Measurements from ENCODE around the gene HSP90AA1.
"Not testable (repeated sequence)": the region's sequence is repeated elsewhere in the genome, so short reads cannot be mapped to it uniquely, and the experiment has no call there.

Gene HSP90AA1

GRCh38 chr14:102086972-102087761 is at the start of gene HSP90AA1:
TSS of gene HSP90AA1 (minus strand) at chr14:102087044. CDS start at chr14:102086378, 666 bp downstream.
- DNase-seq (ENCODE audit: low read depth): peak; percentile 97

GRCh38 chr14:102135456-102135855 is 48.6 kb upstream of the HSP90AA1 start:
- DNase-seq (ENCODE audit: low read depth): not testable (repeated sequence)

- not testable (repeated sequence) for DNase-seq (ENCODE audit: low read depth)
Measured at GRCh38 chr14:102134719-102135118, 47.9 kb upstream of the HSP90AA1 start.

DNA sequence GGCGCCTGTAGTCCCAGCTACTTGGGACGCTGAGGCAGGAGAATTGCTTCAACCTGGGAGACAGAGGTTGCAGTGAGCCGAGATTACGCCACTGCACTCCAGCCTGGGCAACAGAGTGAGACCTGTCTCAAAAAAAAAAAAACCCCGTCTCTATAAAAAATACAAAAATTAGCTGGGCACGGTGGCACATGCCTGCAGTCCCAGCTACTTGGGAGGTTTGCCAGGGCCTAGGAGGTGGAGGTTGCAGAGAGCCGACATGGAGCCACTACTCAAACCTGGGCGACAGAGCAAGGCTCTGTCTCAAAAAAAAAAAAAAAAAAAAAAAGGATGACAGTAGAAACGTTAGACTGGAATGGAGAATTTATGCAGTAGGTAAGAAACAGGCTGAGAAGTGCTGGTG is 47.2 kb upstream of the HSP90AA1 start:
- DNase-seq (ENCODE audit: low read depth): not testable (repeated sequence)

DNA sequence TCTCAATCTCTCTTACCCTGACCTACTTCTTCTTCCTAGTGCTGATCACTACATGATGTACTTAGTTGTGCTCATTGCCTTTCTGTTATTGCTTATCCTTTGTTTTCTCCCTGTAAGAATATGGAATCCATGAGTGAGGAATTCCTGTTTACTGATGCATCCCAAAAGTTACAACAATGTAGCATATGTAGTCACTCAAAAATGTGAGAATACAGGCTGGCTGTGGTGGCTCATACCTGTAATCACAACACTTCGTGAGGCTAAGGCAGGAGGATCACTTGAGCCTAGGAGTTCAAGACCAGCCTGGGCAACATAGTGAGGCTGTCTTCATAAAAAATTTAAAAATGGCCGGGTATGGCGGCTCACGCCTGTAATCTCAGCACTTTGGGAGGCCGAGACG is 44.9 kb upstream of the HSP90AA1 start:
- DNase-seq (ENCODE audit: low read depth): no peak

- no peak for DNase-seq (ENCODE audit: low read depth)
Measured at GRCh38 chr14:102126807-102127455, 40.1 kb upstream of the HSP90AA1 start.

DNA sequence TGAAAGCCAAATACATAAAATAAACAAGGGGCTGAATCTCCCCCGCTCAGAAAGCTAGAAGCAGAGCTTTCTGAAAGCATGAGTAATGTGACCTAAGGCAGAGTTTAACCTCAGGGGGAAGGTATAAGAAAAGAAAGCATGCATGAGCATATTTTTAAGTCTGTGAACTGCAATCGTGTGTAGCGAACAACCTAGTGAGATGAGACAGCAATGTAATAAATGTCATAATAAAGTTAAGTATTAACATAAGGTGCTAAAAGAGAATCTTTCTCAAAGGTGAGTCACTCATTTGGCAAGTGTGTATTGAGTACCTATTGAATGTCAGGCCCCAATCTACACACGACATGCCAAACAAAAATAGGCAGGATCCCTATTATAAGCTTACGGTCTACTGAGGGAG is 38.7 kb upstream of the HSP90AA1 start:
- DNase-seq (ENCODE audit: low read depth): no peak

DNA sequence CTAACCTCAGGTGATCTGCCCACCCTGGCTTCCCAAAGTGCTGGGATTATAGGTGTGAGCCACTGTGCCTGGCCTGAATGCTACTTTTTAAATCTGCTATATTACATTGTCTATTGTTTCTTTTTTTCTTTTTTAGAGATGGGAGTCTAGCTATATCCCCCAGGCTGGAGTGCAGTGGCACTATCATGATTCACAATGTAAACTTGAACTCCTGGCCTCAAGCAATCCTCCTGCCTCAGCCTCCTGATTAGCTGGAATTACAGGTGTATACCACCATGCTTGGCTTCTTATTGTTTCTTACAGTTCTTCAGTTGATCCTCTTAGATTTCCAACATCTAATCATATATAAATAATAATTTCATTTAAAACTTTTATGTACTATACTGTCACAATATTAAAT is 37.6 kb upstream of the HSP90AA1 start:
- no peak for DNase-seq (ENCODE audit: low read depth)

DNA sequence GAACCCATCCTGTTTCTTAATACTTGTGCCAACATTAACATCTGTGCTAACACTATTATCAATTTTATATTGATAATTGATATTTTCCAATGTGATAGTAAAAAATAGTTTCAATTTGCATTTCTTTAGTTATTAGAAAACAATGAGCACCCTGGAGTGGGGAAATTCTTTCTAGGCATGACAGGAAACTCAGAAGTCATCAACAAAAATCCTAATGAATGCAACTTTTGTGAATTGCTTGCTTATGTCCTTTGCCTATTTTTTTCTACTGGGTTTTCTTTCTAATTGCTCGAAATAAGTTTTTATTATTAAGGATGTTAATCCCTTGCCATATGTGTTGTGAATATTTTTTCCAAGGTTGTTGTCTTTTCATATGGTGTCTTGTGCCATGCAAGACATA is 34.7 kb upstream of the HSP90AA1 start:
- DNase-seq (ENCODE audit: low read depth): no peak

DNA sequence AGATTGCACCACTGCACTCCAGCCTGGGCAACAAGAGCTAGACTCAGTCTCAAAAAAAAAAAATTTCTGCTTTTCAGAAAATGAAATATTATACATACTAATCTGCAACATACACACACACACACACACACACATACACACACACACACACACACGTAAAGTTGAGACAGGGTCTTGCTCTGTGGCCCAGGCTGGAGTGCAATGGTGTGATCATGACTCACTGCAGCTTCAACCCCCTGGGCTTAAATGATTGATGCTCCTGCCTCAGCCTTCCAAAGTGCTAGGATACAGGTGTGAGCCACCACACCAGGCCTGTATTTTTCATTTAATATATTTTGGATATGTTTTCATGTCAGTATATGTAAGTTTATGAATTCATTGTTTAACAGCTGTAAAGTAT is 34.0 kb upstream of the HSP90AA1 start:
- DNase-seq (ENCODE audit: low read depth): no peak

DNA sequence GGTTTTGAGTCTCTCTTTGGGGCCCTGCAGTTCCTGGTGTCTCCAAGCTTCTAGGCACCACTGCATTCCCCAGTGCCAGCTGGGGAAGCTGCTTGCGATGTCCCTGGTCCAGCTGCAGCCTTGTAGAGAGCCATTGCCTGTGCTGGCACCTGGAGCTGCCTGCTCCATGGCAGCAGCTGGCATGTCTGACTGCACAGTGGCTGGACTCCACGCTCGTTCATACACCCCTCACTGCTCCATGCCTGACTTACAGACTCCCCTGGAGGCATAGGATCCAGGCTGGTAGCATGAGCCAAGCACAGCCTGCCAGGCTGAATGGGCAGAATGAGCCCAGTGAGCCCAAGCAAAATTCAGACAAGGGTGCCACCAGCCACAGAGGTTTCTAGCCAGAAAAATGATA is 31.0 kb upstream of the HSP90AA1 start:
- no peak for DNase-seq (ENCODE audit: low read depth)

DNA sequence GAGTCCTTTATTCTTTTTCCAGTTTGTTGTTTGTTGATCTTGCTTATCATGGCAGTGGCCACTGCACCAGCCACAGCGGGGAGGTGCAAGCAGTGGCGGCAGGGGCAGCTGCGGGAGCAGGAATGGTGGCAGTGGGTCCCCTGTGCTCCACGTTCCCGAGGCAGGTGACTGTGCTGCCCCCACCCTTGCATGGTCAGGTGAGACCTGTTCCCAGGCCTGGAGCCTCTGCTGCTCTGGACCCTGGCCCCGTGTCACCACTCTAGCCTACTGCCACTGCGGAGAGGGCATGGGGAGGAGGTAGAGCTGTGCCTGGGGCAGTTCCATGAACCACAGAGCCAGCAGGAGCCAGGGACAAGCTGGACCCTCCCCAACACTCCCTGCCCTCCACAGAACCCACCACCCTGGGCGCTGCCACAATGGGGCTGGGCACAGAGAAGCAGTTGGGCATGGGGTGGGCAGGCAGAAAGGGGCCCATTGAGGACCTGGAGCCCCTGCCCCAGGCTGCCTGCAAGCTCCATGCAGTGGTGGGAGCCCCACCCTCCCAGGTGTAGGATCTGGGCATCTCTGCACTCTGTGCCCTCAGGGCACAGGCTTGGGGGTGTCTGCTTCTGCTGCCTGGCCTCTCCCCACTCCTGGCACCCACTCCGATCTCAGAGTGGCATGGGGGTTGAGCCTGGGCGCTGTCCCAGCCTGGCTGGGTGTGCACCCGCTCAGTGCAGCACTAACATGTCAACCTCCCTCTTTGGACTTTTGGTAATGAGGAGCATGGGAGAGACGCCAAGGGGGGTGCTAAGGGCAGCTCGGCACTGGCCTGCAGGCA is 29.7 kb upstream of the HSP90AA1 start:
- DNase-seq (ENCODE audit: low read depth): no peak

- no peak for DNase-seq (ENCODE audit: low read depth)
Measured at GRCh38 chr14:102111101-102111500, 24.3 kb upstream of the HSP90AA1 start.

DNA sequence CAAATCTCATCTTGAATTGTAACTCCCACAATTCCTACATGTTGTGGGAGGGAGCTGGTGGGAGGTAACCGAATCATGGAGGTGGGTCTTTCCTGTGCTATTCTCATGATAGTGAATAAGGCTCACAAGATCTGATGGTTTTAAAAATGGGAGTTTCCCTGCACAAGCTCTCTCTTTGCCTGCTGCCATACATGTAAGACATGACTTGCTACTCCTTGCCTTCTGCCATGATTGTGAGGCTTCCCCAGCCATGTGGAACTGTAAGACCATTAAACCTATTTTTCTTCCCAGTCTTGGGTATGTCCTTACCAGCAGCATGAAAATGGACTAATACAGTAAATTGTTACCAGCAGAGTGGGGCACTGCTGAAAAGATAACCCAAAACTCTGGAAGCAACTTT is 22.5 kb upstream of the HSP90AA1 start:
- not testable (repeated sequence) for DNase-seq (ENCODE audit: low read depth)

- DNase-seq (ENCODE audit: low read depth): no peak
Measured at GRCh38 chr14:102105369-102105768, 18.5 kb upstream of the HSP90AA1 start.

- no peak for DNase-seq (ENCODE audit: low read depth)
Measured at GRCh38 chr14:102103062-102103695, 16.3 kb upstream of the HSP90AA1 start.

DNA sequence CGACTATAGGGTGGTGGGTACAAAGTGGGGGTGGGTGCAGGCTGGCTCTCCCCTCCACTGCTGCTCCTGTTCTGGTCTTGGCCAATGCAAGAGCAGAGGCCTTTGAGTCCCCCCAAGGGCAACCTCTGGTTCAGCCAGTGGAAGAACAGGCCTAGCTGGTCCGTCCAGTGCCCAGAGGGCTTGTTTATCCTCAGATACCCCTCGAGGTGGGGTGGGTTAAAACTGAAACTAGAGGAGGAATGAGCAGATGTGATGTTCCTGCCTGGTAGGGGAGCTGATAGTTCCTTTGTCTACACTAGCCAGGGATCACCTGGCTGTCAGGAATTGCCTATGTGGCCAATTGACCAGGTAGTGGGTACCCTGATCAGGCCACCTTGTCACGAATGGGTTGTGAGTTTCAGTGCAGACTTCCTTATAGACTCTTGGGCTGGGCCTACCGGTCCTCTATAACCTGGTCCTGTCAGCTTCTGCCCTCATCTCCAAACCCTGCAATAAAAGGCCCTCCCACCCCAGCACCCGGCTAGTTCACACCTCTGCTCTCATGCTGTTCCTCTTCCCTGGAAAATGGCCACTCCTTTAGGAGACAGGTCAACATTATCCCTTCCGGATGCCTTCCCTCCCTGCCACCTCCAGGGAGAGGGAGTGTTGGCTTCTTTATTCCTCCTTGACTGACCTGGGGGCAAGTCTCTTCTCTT is 10.7 kb upstream of the HSP90AA1 start:
- DNase-seq (ENCODE audit: low read depth): no peak

- DNase-seq (ENCODE audit: low read depth): peak; percentile 37
Measured at GRCh38 chr14:102096569-102097188, 9.8 kb upstream of the HSP90AA1 start.

GRCh38 chr14:102095871-102096568 is 9.2 kb upstream of the HSP90AA1 start:
- no peak for DNase-seq (ENCODE audit: low read depth)

DNA sequence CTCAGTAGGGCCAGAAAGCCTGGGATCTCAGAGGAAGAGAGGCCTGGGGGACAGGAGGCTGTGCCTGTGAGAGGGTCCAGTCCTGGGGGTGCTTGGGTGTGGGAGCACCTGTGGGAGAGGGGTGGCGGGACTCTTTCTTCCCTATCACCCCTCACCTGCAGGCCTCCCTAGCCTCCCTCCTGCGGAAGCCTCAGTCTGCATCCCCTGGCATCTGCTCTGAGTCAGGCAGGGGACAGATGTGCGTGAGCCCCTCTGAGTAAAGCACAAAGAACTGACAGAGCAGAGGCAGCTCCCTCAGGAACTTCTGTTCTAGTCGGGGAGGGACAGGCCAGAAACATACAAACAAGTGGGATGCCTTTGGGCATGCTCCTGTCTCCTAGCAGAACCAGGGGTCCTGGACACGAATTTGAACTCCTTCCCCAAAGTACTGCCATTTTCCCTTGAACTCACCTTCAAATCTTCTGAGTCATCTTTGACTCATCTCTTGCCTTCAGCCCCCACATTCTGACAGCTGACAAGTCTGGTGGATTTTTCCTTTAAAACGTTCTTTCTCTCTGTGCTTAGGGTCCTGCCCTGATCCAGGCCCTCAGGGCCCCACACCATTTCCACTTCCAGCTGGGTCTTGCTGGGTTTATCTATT is 8.5 kb upstream of the HSP90AA1 start:
- DNase-seq (ENCODE audit: low read depth): no peak

All from stimulated activated CD8-positive, alpha-beta memory T cell treated with anti-CD3 and anti-CD28 coated beads, Interleukin-15, amount 100 ng/mL, for 24 hours (primary cell).